Measurements from ENCODE around the gene EDAR.

GRCh38 chr2:109033171-109033570, 44.2 kb upstream of the EDAR start:
- TF ChIP-seq, protein P1, sequence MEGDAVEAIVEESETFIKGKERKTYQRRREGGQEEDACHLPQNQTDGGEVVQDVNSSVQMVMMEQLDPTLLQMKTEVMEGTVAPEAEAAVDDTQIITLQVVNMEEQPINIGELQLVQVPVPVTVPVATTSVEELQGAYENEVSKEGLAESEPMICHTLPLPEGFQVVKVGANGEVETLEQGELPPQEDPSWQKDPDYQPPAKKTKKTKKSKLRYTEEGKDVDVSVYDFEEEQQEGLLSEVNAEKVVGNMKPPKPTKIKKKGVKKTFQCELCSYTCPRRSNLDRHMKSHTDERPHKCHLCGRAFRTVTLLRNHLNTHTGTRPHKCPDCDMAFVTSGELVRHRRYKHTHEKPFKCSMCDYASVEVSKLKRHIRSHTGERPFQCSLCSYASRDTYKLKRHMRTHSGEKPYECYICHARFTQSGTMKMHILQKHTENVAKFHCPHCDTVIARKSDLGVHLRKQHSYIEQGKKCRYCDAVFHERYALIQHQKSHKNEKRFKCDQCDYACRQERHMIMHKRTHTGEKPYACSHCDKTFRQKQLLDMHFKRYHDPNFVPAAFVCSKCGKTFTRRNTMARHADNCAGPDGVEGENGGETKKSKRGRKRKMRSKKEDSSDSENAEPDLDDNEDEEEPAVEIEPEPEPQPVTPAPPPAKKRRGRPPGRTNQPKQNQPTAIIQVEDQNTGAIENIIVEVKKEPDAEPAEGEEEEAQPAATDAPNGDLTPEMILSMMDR (IDR thresholded peaks at IDR 0.05; ENCODE audit: insufficient read depth, low read length): no peak
- TF ChIP-seq, protein P2, sequence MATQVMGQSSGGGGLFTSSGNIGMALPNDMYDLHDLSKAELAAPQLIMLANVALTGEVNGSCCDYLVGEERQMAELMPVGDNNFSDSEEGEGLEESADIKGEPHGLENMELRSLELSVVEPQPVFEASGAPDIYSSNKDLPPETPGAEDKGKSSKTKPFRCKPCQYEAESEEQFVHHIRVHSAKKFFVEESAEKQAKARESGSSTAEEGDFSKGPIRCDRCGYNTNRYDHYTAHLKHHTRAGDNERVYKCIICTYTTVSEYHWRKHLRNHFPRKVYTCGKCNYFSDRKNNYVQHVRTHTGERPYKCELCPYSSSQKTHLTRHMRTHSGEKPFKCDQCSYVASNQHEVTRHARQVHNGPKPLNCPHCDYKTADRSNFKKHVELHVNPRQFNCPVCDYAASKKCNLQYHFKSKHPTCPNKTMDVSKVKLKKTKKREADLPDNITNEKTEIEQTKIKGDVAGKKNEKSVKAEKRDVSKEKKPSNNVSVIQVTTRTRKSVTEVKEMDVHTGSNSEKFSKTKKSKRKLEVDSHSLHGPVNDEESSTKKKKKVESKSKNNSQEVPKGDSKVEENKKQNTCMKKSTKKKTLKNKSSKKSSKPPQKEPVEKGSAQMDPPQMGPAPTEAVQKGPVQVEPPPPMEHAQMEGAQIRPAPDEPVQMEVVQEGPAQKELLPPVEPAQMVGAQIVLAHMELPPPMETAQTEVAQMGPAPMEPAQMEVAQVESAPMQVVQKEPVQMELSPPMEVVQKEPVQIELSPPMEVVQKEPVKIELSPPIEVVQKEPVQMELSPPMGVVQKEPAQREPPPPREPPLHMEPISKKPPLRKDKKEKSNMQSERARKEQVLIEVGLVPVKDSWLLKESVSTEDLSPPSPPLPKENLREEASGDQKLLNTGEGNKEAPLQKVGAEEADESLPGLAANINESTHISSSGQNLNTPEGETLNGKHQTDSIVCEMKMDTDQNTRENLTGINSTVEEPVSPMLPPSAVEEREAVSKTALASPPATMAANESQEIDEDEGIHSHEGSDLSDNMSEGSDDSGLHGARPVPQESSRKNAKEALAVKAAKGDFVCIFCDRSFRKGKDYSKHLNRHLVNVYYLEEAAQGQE (IDR thresholded peaks at IDR 0.05; ENCODE audit: insufficient replicate concordance, low read depth): no peak
- TF ChIP-seq POLR2AphosphoS5 (IDR thresholded peaks at IDR 0.05; ENCODE audit: low read depth) (no peak), GABPA (IDR thresholded peaks at IDR 0.05; ENCODE audit: low read depth) (no peak), SPI1 (IDR thresholded peaks at IDR 0.05; ENCODE audit: borderline replicate concordance, low read depth) (no peak)
